ENCODE data around the gene KCTD1. TPM values are rescaled to one million over a fixed set of nuclear protein-coding genes. Genes with fewer than 3 reads are reported as not detected.

The KCTD1 gene
- total and polyA plus RNA-seq, 10 of the 15 experiments (the other 5 are each of a cell fraction or from before 2014, with no cell fraction given) = 1.5 to 13.4 (median 5.5) TPM

DNA sequence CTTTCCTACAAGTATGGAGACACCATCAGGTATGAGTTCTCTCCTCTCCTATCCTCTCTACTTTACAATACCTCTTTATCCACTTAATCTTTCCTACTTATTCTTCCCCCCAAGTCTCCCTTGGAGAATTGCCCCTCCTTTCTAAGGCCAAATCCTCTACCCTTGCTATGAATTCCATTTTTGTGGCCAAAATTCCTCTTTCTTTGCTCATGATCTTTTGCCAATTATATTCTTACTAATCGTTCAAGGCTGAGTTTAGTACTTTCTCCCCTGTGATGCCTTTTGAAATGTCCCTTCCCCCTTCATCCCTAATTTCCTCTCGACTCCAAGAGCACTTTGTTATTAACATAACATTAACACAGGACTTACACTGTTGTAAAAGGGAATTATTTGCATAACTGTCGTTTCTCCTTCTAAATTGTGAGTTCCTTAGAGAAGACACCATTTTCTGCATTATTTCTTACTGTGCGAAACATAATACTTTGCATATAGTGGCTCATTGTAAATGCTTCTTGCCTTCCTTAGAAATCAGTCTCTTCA is 133.4 kb downstream of the KCTD1 start:
- SMC1A ChIA-PET (ENCODE audit: uncharacterized antibody, unreplicated experiment) = no interaction called here
- no peak overlapping the region for H3K4me3 ChIP-seq
- no TSS peak for BruUV-seq (replicated peaks)
- H2AFZ ChIP-seq (ENCODE audit: control insufficient read depth, low read depth, low read length) = no peak overlapping the region
- no peaks in the 10 kb centered on the region for H3K27me3 ChIP-seq (replicated peaks in 1 of 2; ENCODE audit: control insufficient read depth in 2 of 2, insufficient read depth in 2 of 2, low read length in 1 of 2)
- H3K4me2 ChIP-seq (ENCODE audit: control insufficient read depth, insufficient read depth) = no peak overlapping the region
- POLR2A ChIA-PET = no interaction called here
- in situ Hi-C loops (cut with MboI) = loop anchor here (5.0 to 25.0 kb wide), 2 partner anchors 52 to 572 kb away; no protein-coding TSS in a partner anchor
- H3K27ac ChIP-seq (ENCODE audit: control insufficient read depth, insufficient read depth) = no peak overlapping the region
- H3K36me3 ChIP-seq (ENCODE audit: control insufficient read depth in 2 of 2, insufficient read depth in 2 of 2, low read length in 1 of 2) = no peaks in the 10 kb centered on the region
- RAD21 ChIA-PET (ENCODE audit: unreplicated experiment) = no interaction called here
- H3K9me3 ChIP-seq (replicated peaks; ENCODE audit: control insufficient read depth, insufficient read depth, low read length) = no peaks in the 10 kb centered on the region
- DNase-seq (ENCODE audit: low read depth, low spot score) = no peak
- H3K9ac ChIP-seq (ENCODE audit: control insufficient read depth, insufficient read depth, low read length) = no peak overlapping the region
- H3K79me2 ChIP-seq (ENCODE audit: control insufficient read depth, insufficient read depth, low read length) = no peaks in the 10 kb centered on the region
- FAIRE-seq = no peak
- no peaks in the 10 kb centered on the region for H3K4me1 ChIP-seq (ENCODE audit: control insufficient read depth, insufficient read depth, low read length)
- 40% methylated on average over 4 of the region's 4 CpGs for WGBS (ENCODE audit: insufficient coverage, insufficient replicate concordance, low lambda C conversion rate, missing lambda C conversion rate)
- CTCF ChIA-PET = no interaction called here
- intact Hi-C loops (cut with micrococcal nuclease; ENCODE audit: unreplicated experiment) = no loop called here
- H4K20me1 ChIP-seq (ENCODE audit: control insufficient read depth, insufficient read depth) = no peaks in the 10 kb centered on the region
- no peak for ATAC-seq
- TF ChIP-seq CEBPB (IDR thresholded peaks at IDR 0.05; ENCODE audit: borderline replicate concordance in 1 of 2, low read depth in 2 of 2, low read length in 2 of 2) (no peak), RAD51 (IDR thresholded peaks at IDR 0.05) (no peak), IKZF2 (IDR thresholded peaks at IDR 0.05) (no peak), GATAD2B (conservative IDR thresholded peaks at IDR 0.05; ENCODE audit: low read depth) (no peak), EP300 (IDR thresholded peaks at IDR 0.05; ENCODE audit: borderline replicate concordance in 1 of 2, control insufficient read depth in 1 of 2, low read depth in 2 of 2, low read length in 2 of 2) (no peak), DPF2 (IDR thresholded peaks at IDR 0.05) (no peak), MTA2 (IDR thresholded peaks at IDR 0.05; ENCODE audit: low read depth) (no peak)
- TF ChIP-seq, protein P1, sequence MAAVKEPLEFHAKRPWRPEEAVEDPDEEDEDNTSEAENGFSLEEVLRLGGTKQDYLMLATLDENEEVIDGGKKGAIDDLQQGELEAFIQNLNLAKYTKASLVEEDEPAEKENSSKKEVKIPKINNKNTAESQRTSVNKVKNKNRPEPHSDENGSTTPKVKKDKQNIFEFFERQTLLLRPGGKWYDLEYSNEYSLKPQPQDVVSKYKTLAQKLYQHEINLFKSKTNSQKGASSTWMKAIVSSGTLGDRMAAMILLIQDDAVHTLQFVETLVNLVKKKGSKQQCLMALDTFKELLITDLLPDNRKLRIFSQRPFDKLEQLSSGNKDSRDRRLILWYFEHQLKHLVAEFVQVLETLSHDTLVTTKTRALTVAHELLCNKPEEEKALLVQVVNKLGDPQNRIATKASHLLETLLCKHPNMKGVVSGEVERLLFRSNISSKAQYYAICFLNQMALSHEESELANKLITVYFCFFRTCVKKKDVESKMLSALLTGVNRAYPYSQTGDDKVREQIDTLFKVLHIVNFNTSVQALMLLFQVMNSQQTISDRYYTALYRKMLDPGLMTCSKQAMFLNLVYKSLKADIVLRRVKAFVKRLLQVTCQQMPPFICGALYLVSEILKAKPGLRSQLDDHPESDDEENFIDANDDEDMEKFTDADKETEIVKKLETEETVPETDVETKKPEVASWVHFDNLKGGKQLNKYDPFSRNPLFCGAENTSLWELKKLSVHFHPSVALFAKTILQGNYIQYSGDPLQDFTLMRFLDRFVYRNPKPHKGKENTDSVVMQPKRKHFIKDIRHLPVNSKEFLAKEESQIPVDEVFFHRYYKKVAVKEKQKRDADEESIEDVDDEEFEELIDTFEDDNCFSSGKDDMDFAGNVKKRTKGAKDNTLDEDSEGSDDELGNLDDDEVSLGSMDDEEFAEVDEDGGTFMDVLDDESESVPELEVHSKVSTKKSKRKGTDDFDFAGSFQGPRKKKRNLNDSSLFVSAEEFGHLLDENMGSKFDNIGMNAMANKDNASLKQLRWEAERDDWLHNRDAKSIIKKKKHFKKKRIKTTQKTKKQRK (IDR thresholded peaks at IDR 0.05; ENCODE audit: low read depth, low read length) = no peak
- TF ChIP-seq, protein P2, sequence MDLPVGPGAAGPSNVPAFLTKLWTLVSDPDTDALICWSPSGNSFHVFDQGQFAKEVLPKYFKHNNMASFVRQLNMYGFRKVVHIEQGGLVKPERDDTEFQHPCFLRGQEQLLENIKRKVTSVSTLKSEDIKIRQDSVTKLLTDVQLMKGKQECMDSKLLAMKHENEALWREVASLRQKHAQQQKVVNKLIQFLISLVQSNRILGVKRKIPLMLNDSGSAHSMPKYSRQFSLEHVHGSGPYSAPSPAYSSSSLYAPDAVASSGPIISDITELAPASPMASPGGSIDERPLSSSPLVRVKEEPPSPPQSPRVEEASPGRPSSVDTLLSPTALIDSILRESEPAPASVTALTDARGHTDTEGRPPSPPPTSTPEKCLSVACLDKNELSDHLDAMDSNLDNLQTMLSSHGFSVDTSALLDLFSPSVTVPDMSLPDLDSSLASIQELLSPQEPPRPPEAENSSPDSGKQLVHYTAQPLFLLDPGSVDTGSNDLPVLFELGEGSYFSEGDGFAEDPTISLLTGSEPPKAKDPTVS (IDR thresholded peaks at IDR 0.05; ENCODE audit: low read depth, low read length) = no peak
- TF ChIP-seq, protein P3, sequence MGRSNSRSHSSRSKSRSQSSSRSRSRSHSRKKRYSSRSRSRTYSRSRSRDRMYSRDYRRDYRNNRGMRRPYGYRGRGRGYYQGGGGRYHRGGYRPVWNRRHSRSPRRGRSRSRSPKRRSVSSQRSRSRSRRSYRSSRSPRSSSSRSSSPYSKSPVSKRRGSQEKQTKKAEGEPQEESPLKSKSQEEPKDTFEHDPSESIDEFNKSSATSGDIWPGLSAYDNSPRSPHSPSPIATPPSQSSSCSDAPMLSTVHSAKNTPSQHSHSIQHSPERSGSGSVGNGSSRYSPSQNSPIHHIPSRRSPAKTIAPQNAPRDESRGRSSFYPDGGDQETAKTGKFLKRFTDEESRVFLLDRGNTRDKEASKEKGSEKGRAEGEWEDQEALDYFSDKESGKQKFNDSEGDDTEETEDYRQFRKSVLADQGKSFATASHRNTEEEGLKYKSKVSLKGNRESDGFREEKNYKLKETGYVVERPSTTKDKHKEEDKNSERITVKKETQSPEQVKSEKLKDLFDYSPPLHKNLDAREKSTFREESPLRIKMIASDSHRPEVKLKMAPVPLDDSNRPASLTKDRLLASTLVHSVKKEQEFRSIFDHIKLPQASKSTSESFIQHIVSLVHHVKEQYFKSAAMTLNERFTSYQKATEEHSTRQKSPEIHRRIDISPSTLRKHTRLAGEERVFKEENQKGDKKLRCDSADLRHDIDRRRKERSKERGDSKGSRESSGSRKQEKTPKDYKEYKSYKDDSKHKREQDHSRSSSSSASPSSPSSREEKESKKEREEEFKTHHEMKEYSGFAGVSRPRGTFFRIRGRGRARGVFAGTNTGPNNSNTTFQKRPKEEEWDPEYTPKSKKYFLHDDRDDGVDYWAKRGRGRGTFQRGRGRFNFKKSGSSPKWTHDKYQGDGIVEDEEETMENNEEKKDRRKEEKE (IDR thresholded peaks at IDR 0.05) = no peak
- TF ChIP-seq, protein P4, sequence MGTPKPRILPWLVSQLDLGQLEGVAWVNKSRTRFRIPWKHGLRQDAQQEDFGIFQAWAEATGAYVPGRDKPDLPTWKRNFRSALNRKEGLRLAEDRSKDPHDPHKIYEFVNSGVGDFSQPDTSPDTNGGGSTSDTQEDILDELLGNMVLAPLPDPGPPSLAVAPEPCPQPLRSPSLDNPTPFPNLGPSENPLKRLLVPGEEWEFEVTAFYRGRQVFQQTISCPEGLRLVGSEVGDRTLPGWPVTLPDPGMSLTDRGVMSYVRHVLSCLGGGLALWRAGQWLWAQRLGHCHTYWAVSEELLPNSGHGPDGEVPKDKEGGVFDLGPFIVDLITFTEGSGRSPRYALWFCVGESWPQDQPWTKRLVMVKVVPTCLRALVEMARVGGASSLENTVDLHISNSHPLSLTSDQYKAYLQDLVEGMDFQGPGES (IDR thresholded peaks at IDR 0.05) = no peak
